GM12878 (cell line): Measurements from ENCODE around the gene BCLAF3. TPM values are rescaled to one million over a fixed set of nuclear protein-coding genes. Genes with fewer than 3 reads are reported as not detected.

Experiments used
- ATAC-seq: fragments of 200-7000 bp; cut with Tn5 transposase; 3 replicates; pipeline ENCODE4 v1.9.1; 2020; ENCODE audit warnings: mild to moderate bottlenecking, moderate library complexity
- BruUV-seq: library from RNA; stranded (reverse); fragments of 400-500 nt; replicated peaks from 2 replicates; lab custom pipeline; 2021; lab: Mats Ljungman, UMichigan
- CTCF ChIA-PET: fragments of 300-600 bp; sonication (Branson Sonifier 250); formaldehyde crosslinking; extraction: SDS; loops from one replicate; lab custom pipeline; 2021; ENCODE audit warnings: inconsistent platforms; lab: Yijun Ruan, JAX
- POLR2A ChIA-PET: fragments of 350-600 bp; formaldehyde crosslinking; extraction: SDS; loops from one replicate; lab custom pipeline; 2021; ENCODE audit warnings: inconsistent platforms; lab: Charles Lee
- RAD21 ChIA-PET: fragments of 300-600 bp; sonication (Branson Sonifier 250); formaldehyde crosslinking; loops from one replicate; lab custom pipeline; 2023; ENCODE audit warnings: antibody characterized with exemption; ENCODE audit not compliant: unreplicated experiment; lab: Charles Lee
- SMC1A ChIA-PET: fragments of 300-600 bp; sonication (Branson Sonifier 250); formaldehyde crosslinking; loops from one replicate; lab custom pipeline; 2023; ENCODE audit not compliant: unreplicated experiment, uncharacterized antibody; lab: Charles Lee
- DNase-seq: peaks from one replicate; pipeline ENCODE4 v3.0.0-alpha.2; 2011; ENCODE audit warnings: low read depth, low spot score
- FAIRE-seq: peaks from 3 replicates; lab custom pipeline; 2011; peaks lifted over from hg19 to GRCh38; lab: Jason Lieb, UNC
- H2AFZ ChIP-seq: 2 replicates; pipeline ENCODE4 v1.6.0; 2011; ENCODE audit warnings: low read depth, low read length, control low read depth; ENCODE audit not compliant: control insufficient read depth
- H3K27ac ChIP-seq: 2 replicates; pipeline ENCODE4 v1.5.1; 2011; ENCODE audit warnings: control low read depth; ENCODE audit not compliant: control insufficient read depth, insufficient read depth
- H3K27me3 ChIP-seq, 2 experiments: replicated peaks in 1 of 2; 2 replicates each; pipeline versions ENCODE4 v1.6.0 to v1.6.1; 2011; ENCODE audit warnings: low read length in 1 of 2; ENCODE audit not compliant: control insufficient read depth in 2 of 2, insufficient read depth in 2 of 2
- H3K36me3 ChIP-seq, 2 experiments: 2 replicates each; pipeline ENCODE4 v1.5.1; 2011; ENCODE audit warnings: low read length in 1 of 2; ENCODE audit not compliant: control insufficient read depth in 2 of 2, insufficient read depth in 2 of 2
- H3K4me1 ChIP-seq: 2 replicates; pipeline ENCODE4 v1.6.1; 2011; ENCODE audit warnings: mild to moderate bottlenecking, low read length, moderate library complexity, mixed read lengths; ENCODE audit not compliant: control insufficient read depth, insufficient read depth
- H3K4me2 ChIP-seq: 2 replicates; pipeline ENCODE4 v1.6.0; 2011; ENCODE audit warnings: control low read depth; ENCODE audit not compliant: control insufficient read depth, insufficient read depth
- H3K4me3 ChIP-seq: fragments of 200-600 bp; sonication (generic); 2 replicates; pipeline ENCODE4 v1.5.1; 2016
- H3K79me2 ChIP-seq: 2 replicates; pipeline ENCODE4 v1.6.0; 2011; ENCODE audit warnings: low read length; ENCODE audit not compliant: control insufficient read depth, insufficient read depth
- H3K9ac ChIP-seq: 2 replicates; pipeline ENCODE4 v1.8.0; 2011; ENCODE audit warnings: low read length, control low read depth, mixed read lengths; ENCODE audit not compliant: control insufficient read depth, insufficient read depth
- H3K9me3 ChIP-seq: replicated peaks from 3 replicates; pipeline ENCODE4 v1.5.1; 2011; ENCODE audit warnings: mild to moderate bottlenecking, low read length; ENCODE audit not compliant: control insufficient read depth, insufficient read depth
- H4K20me1 ChIP-seq: 2 replicates; pipeline ENCODE4 v1.6.0; 2011; ENCODE audit not compliant: control insufficient read depth, insufficient read depth
- BHLHE40 ChIP-seq, 2 experiments: fragments of 450-650 bp in 1 of 2; IDR thresholded peaks; 2 replicates each; pipeline ENCODE4 v1.6.1; 2011 to 2017; ENCODE audit warnings: low read depth in 2 of 2, borderline replicate concordance in 1 of 2, improper control_type of control experiment in 1 of 2, low read length in 1 of 2, mild to moderate bottlenecking in 1 of 2
- BRCA1 ChIP-seq: IDR thresholded peaks from 2 replicates; pipeline ENCODE4 v1.6.1; 2011; ENCODE audit warnings: low read depth, low read length, improper control_type of control experiment
- CEBPZ ChIP-seq: fragments of 150-350 bp; IDR thresholded peaks from 2 replicates; pipeline ENCODE4 v1.6.1; 2016; ENCODE audit warnings: low read depth, low read length
- EGR1 ChIP-seq, 2 experiments: IDR thresholded peaks; 1 replicate in 1 of 2; 2 replicates in 1 of 2; pipeline ENCODE4 v1.6.1; 2011 to 2012; ENCODE audit warnings: low read depth in 2 of 2, low read length in 2 of 2, borderline replicate concordance in 1 of 2, mild to moderate bottlenecking in 1 of 2, moderate library complexity in 1 of 2
- ELK1 ChIP-seq: IDR thresholded peaks from 2 replicates; pipeline ENCODE4 v1.6.1; 2012; ENCODE audit warnings: low read depth, low read length, improper control_type of control experiment
- GABPA ChIP-seq: IDR thresholded peaks from 2 replicates; pipeline ENCODE4 v1.6.1; 2014; ENCODE audit warnings: antibody characterized with exemption, low read depth, mild to moderate bottlenecking, inconsistent platforms
- HCFC1 ChIP-seq: fragments of 150-350 bp; IDR thresholded peaks from 2 replicates; pipeline ENCODE4 v1.6.1; 2014; ENCODE audit warnings: low read length
- HDAC6 ChIP-seq: fragments of 200-600 bp; sonication (generic); IDR thresholded peaks from one replicate; pipeline ENCODE4 v1.8.0; 2017; ENCODE audit warnings: antibody characterized with exemption; ENCODE audit not compliant: unreplicated experiment
- NFIC ChIP-seq: IDR thresholded peaks from 2 replicates; pipeline ENCODE4 v1.6.1; 2012; ENCODE audit warnings: low read depth, mild to moderate bottlenecking, inconsistent platforms, low read length, moderate library complexity
- NFYA ChIP-seq: IDR thresholded peaks from 2 replicates; pipeline ENCODE4 v1.6.1; 2011; ENCODE audit warnings: low read depth, mild to moderate bottlenecking, low read length, improper control_type of control experiment, borderline replicate concordance
- RAD51 ChIP-seq: fragments of 450-650 bp; IDR thresholded peaks from 2 replicates; pipeline ENCODE4 v1.6.1; 2016; ENCODE audit warnings: moderate library complexity, mild to moderate bottlenecking, inconsistent platforms
- RELB ChIP-seq: fragments of 450-650 bp; IDR thresholded peaks from 2 replicates; pipeline ENCODE4 v1.6.1; 2017; ENCODE audit warnings: low read depth, mild to moderate bottlenecking, moderate library complexity
- SMC3 ChIP-seq: IDR thresholded peaks from 2 replicates; pipeline ENCODE4 v1.6.1; 2011; ENCODE audit warnings: low read length, improper control_type of control experiment, borderline replicate concordance
- SREBF2 ChIP-seq: IDR thresholded peaks from 2 replicates; pipeline ENCODE4 v1.6.1; 2012; ENCODE audit warnings: mild to moderate bottlenecking, low read length
- TARDBP ChIP-seq: IDR thresholded peaks from 2 replicates; pipeline ENCODE4 v1.6.1; 2016; ENCODE audit warnings: borderline replicate concordance
- USF2 ChIP-seq: IDR thresholded peaks from 2 replicates; pipeline ENCODE4 v1.6.1; 2011; ENCODE audit warnings: low read depth, low read length, improper control_type of control experiment, borderline replicate concordance
- WGBS: methylation state at CpG from one replicate; pipeline ENCODE4 v1.1.6; 2016; ENCODE audit warnings: low lambda C conversion rate; ENCODE audit not compliant: insufficient replicate concordance, insufficient coverage; ENCODE audit errors: missing lambda C conversion rate; 5-methylcytosine and 5-hydroxymethylcytosine counted together
- in situ Hi-C: fragments of 300-500 bp; cut with MboI; formaldehyde crosslinking; loops from 9 replicates; pipeline ENCODE4 v1.14.3; 2018; ENCODE audit warnings: mixed read lengths
- intact Hi-C: fragments of 100-400 bp; cut with micrococcal nuclease; formaldehyde crosslinking; loops from one replicate; pipeline ENCODE4 v1.14.2; 2022; ENCODE audit not compliant: unreplicated experiment
- polyA plus RNA-seq, 11 experiments: library from polyadenylated mRNA; depleted of rRNA in 4 of 11; unstranded in 6 of 11; stranded (reverse) in 5 of 11; fragments of >200 nt; fragmentation: Nextera tagmentation in 4 of 11; fragmentation: Illumina TruSeq in 1 of 11; extraction: Ambion mirVana in 4 of 11; extraction: Trizol in 1 of 11; gene quantifications; 1 replicate in 1 of 11; 2 replicates in 10 of 11; pipeline versions ENCODE4 v1.2.1 to v1.2.3, GENCODE V29; 2011 to 2016; ENCODE audit warnings: inconsistent platforms in 2 of 11, missing spikeins in 2 of 11, low read depth in 1 of 11
- total RNA-seq, 4 experiments: library from RNA; depleted of rRNA in 3 of 4; stranded (reverse); fragments of >200 nt in 3 of 4; fragmentation: Illumina TruSeq in 1 of 4; extraction: Trizol in 1 of 4; gene quantifications; 2 replicates each; pipeline versions ENCODE4 v1.2.1 to v1.2.3, GENCODE V29; 2013 to 2021

The BCLAF3 gene
- total and polyA plus RNA-seq, 10 of the 15 experiments (the other 5 are each of a cell fraction or from before 2014, with no cell fraction given): 0.74 to 4.4 (median 2.6) TPM

- in situ Hi-C loops (no loop called here), intact Hi-C loops (no loop called here)
- H3K4me3 ChIP-seq: no peak overlapping the region
- no peak overlapping the region for H3K27ac ChIP-seq
- no peak overlapping the region for H3K9ac ChIP-seq
- ChIA-PET SMC1A (no interaction called here), POLR2A (no interaction called here), CTCF (interaction anchor here (1.1 kb wide), 1 partner anchor 14 kb away, joined by 3 read pairs; no protein-coding TSS in a partner anchor), RAD21 (interaction anchor here (2.2 kb wide), 1 partner anchor 59 kb away, joined by 7 read pairs; no protein-coding TSS in a partner anchor)
- H3K79me2 ChIP-seq: no peaks in the 10 kb centered on the region
- H3K4me2 ChIP-seq: no peak overlapping the region
- WGBS: 19% methylated on average over 9 of the region's 9 CpGs
- no TSS peak for BruUV-seq
- no peak overlapping the region for H2AFZ ChIP-seq
- H4K20me1 ChIP-seq: no peaks in the 10 kb centered on the region
- FAIRE-seq: no peak
- DNase-seq: no peak
- no peaks in the 10 kb centered on the region for H3K9me3 ChIP-seq
- no peaks in the 10 kb centered on the region for H3K27me3 ChIP-seq
- ATAC-seq: peak; percentile 96
- peaks cover 6% of the 10 kb centered on the region for H3K4me1 ChIP-seq
- H3K36me3 ChIP-seq: no peaks in the 10 kb centered on the region
- TF ChIP-seq GABPA (no peak), BHLHE40 (IDR thresholded peaks at IDR 0.05; ENCODE audit: borderline replicate concordance in 1 of 2, low read depth in 2 of 2, low read length in 1 of 2) (peak; percentile 85 to 91), HCFC1 (no peak), NFYA (no peak), BRCA1 (no peak), RAD51 (peak; percentile 72), ELK1 (no peak), SMC3 (no peak), EGR1 (IDR thresholded peaks at IDR 0.05; ENCODE audit: borderline replicate concordance in 1 of 2, low read depth in 2 of 2, low read length in 2 of 2) (no peak), CEBPZ (no peak), USF2 (no peak; the same call in 1 of the 2 replicates), TARDBP (no peak), SREBF2 (no peak), NFIC (0 out of 2 replicates have a peak, but pooled peaks have one; percentile 26), HDAC6 (no peak), RELB (peak; percentile 36; the same call in 1 of the 2 replicates)
These were observed 26.7 kb downstream of the BCLAF3 start for GRCh38 chrX:19964017-19964710.
